PFSK-1 (cell line): Measurements from ENCODE around the gene ZNF154. TPM values are rescaled to one million over a fixed set of nuclear protein-coding genes. Genes with fewer than 3 reads are reported as not detected.

Experiments used
- FOXP2 ChIP-seq: optimal IDR thresholded peaks from 2 replicates; pipeline ENCODE3; 2011; ENCODE audit warnings: borderline replicate concordance, control low read depth, inconsistent platforms; ENCODE audit not compliant: insufficient read depth; ENCODE audit errors: extremely low read length, extremely low read depth
- POLR2AphosphoS5 ChIP-seq: IDR thresholded peaks from 2 replicates; pipeline ENCODE4 v1.6.1; 2012; ENCODE audit warnings: low read depth, mild to moderate bottlenecking, control low read depth, low read length, moderate library complexity
- SIN3A ChIP-seq: IDR thresholded peaks from 2 replicates; pipeline ENCODE4 v1.6.1; 2012; ENCODE audit warnings: mild to moderate bottlenecking, low read length, moderate library complexity, borderline replicate concordance; ENCODE audit not compliant: insufficient read depth
- TAF1 ChIP-seq: IDR thresholded peaks from 2 replicates; pipeline ENCODE4 v1.6.1; 2012; ENCODE audit warnings: low read length, control low read depth, borderline replicate concordance; ENCODE audit not compliant: insufficient read depth
- polyA plus RNA-seq: library from polyadenylated mRNA; unstranded; fragments of >200 nt; gene quantifications from one replicate; pipeline ENCODE4 v1.2.1, GENCODE V29; 2012; ENCODE audit warnings: low read depth, missing spikeins; ENCODE audit not compliant: insufficient read length
- TF ChIP-seq, protein P1 (sequence below), 2 experiments: IDR thresholded peaks; 2 replicates each; pipeline versions ENCODE4 v1.6.1 to v1.8.0; 2011 to 2012; ENCODE audit warnings: low read depth in 2 of 2, low read length in 2 of 2, control low read depth in 1 of 2, inconsistent platforms in 1 of 2, mild to moderate bottlenecking in 1 of 2, moderate library complexity in 1 of 2; ENCODE audit not compliant: insufficient read depth in 1 of 2

ZNF154 gene
- polyA plus RNA-seq = not detected

DNA sequence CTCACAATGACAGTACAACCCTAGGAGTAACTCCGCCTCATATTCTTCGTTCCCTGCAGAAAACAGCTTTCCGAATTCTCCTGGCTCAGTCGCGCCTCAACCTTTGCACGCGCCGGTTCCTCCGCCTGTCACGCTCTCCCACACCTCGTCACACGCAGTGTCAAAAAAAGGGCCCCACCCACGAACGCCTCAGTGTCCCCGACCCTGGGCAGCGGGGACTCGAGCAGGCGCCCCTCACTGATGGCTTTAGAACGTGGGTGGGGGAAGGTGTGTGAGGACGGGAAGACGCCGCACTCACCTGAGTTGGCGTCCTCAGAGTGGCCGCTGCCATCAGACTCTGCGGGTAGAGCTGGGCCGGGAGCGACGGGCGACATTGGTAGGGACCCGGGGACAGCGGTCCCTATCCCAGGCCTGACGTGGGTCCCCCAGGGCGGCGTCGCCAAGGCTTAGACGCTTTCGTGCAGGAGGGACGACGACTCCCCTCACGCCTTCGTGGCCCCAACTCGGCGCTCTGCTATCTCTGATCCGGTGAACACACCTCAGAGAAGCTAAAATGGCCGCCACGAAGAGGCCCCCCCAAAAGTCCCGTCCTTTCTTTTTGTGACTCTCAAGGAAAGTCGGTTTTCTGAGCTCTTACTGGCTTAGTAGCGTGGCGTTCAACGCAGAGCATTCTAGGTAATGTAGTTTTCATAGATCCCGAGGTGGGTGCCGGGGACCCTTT, at the start of gene ZNF154:
Gene ZNF154 (minus strand): TSS at position 564 of the 721 bp plus-strand sequence. CDS start 233 bp downstream, at position 331.
- TF ChIP-seq POLR2AphosphoS5 = no peak
- no peak for TF ChIP-seq SIN3A
- no peak for TF ChIP-seq TAF1
- TF ChIP-seq FOXP2 = no peak
- TF ChIP-seq, protein P1, sequence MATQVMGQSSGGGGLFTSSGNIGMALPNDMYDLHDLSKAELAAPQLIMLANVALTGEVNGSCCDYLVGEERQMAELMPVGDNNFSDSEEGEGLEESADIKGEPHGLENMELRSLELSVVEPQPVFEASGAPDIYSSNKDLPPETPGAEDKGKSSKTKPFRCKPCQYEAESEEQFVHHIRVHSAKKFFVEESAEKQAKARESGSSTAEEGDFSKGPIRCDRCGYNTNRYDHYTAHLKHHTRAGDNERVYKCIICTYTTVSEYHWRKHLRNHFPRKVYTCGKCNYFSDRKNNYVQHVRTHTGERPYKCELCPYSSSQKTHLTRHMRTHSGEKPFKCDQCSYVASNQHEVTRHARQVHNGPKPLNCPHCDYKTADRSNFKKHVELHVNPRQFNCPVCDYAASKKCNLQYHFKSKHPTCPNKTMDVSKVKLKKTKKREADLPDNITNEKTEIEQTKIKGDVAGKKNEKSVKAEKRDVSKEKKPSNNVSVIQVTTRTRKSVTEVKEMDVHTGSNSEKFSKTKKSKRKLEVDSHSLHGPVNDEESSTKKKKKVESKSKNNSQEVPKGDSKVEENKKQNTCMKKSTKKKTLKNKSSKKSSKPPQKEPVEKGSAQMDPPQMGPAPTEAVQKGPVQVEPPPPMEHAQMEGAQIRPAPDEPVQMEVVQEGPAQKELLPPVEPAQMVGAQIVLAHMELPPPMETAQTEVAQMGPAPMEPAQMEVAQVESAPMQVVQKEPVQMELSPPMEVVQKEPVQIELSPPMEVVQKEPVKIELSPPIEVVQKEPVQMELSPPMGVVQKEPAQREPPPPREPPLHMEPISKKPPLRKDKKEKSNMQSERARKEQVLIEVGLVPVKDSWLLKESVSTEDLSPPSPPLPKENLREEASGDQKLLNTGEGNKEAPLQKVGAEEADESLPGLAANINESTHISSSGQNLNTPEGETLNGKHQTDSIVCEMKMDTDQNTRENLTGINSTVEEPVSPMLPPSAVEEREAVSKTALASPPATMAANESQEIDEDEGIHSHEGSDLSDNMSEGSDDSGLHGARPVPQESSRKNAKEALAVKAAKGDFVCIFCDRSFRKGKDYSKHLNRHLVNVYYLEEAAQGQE (IDR thresholded peaks at IDR 0.05; ENCODE audit: insufficient read depth in 1 of 2, low read depth in 2 of 2, low read length in 2 of 2) = no peak

DNA sequence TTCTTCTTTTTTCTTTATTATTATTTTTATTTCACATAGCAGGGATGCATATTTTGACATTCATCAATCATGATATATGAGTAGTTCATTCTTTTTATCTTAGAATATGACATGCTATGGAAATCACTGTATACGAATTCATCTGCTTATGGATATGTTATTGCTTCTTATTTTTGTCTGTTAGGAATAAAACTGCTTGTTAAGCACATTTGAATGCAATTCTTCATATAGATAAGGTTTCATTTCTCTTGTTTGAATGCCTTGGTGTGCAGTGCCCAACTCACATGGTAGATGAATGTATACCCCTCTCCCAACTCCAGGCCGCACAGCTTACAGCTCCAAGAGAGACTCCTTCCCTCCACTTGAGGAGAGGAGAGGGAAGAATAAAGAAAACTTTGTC, 48.9 kb upstream of the ZNF154 start:
- TF ChIP-seq TAF1 (no peak), POLR2AphosphoS5 (no peak), SIN3A (no peak), FOXP2 (no peak)
- TF ChIP-seq, protein P1 (IDR thresholded peaks at IDR 0.05; ENCODE audit: insufficient read depth in 1 of 2, low read depth in 2 of 2, low read length in 2 of 2) = no peak

DNA sequence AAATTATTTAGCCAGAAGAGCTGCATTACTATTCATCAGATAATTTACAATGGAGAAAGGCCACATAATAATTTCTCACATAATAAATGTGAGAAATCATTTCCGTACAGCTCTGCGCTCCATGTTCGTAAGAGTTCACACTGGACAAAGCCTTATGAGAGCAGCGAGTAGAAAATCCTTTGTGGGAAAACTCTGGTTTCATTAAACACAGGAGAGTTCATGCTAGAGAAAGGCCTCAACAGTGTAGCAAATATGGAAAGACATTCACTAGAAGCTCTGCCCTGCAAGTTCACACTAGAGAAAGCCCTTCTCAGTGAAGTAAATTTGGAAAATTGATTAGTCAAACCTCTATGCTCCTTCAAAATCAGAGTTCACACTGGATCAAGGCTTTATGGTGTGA, 46.0 kb upstream of the ZNF154 start:
- TF ChIP-seq TAF1 = no peak
- TF ChIP-seq, protein P1 (IDR thresholded peaks at IDR 0.05; ENCODE audit: insufficient read depth in 1 of 2, low read depth in 2 of 2, low read length in 2 of 2) = no peak
- TF ChIP-seq POLR2AphosphoS5 = no peak
- no peak for TF ChIP-seq FOXP2
- no peak for TF ChIP-seq SIN3A

DNA sequence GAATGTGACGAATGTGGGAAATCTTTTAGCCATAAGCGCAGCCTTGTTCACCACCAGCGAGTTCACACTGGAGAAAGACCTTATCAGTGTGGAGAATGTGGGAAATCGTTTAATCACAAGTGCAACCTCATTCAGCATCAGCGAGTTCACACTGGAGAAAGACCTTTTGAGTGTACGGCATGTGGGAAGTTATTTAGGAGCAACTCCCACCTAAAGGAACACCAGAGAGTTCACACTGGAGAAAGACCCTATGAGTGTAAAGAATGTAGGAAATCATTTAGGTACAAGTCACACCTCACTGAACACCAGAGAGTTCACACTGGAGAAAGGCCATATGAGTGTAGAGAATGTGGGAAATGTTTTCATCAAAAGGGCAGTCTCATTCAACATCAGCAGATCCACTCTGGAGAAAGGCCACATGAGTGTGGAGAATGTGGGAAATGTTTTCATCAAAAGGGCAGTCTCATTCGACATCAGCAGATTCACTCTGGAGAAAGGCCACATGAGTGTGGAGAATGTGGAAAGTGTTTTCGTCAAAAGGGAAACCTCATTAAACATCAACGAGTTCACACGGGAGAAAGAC, 45.2 kb upstream of the ZNF154 start:
- no peak for TF ChIP-seq TAF1
- TF ChIP-seq FOXP2 = no peak
- TF ChIP-seq, protein P1 (IDR thresholded peaks at IDR 0.05; ENCODE audit: insufficient read depth in 1 of 2, low read depth in 2 of 2, low read length in 2 of 2) = no peak
- TF ChIP-seq POLR2AphosphoS5 = no peak
- no peak for TF ChIP-seq SIN3A

DNA sequence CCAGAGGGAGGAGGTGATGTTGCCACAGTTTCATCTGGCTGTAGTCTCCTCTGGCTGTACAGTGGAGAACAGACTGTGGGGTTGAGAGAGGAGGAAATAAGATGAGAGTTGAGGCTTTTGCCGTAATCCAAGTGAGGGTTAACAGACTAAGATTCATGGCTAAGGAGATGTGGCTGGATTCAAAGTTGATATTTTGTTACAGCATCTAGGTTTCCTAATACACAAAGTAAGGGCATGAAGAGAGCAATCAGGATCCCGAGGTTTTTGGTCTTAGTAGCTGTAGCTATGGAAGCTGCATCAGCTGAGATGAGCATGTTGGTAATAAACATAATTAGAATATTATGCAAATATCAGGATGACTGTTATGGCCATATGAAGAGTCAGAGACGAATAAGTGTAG, 39.0 kb upstream of the ZNF154 start:
- TF ChIP-seq POLR2AphosphoS5 (no peak), SIN3A (no peak), FOXP2 (no peak), TAF1 (no peak)
- TF ChIP-seq, protein P1 (IDR thresholded peaks at IDR 0.05; ENCODE audit: insufficient read depth in 1 of 2, low read depth in 2 of 2, low read length in 2 of 2) = no peak
